Ovary (tissue), 3 donors: ENCODE results near the gene OLFML3.

Source experiments
- EP300 ChIP-seq: sonication (generic); formaldehyde crosslinking; IDR thresholded peaks from one replicate; pipeline ENCODE4 v1.6.1; 2017; ENCODE audit warnings: antibody characterized with exemption
- POLR2A ChIP-seq: fragments of 450-650 bp; IDR thresholded peaks from one replicate; pipeline ENCODE4 v1.6.1; 2017; ENCODE audit warnings: antibody characterized with exemption, mild to moderate bottlenecking, moderate library complexity
- TF ChIP-seq, protein P1 (sequence below), 3 donors: fragments of 450-650 bp in 2 of 3; fragments of 200-600 bp in 1 of 3; IDR thresholded peaks; one replicate each; pipeline versions ENCODE4 v1.5.1 to v1.8.0; 2016 to 2022; ENCODE audit warnings: antibody characterized with exemption in 3 of 3, mild to moderate bottlenecking in 1 of 3
- donor health status: DM: no; HTN: no; CAD: no.

GRCh38 chr1:114022877-114023276 lies 43.6 kb downstream of the OLFML3 start:
- no peak for TF ChIP-seq POLR2A
- TF ChIP-seq, protein P1, sequence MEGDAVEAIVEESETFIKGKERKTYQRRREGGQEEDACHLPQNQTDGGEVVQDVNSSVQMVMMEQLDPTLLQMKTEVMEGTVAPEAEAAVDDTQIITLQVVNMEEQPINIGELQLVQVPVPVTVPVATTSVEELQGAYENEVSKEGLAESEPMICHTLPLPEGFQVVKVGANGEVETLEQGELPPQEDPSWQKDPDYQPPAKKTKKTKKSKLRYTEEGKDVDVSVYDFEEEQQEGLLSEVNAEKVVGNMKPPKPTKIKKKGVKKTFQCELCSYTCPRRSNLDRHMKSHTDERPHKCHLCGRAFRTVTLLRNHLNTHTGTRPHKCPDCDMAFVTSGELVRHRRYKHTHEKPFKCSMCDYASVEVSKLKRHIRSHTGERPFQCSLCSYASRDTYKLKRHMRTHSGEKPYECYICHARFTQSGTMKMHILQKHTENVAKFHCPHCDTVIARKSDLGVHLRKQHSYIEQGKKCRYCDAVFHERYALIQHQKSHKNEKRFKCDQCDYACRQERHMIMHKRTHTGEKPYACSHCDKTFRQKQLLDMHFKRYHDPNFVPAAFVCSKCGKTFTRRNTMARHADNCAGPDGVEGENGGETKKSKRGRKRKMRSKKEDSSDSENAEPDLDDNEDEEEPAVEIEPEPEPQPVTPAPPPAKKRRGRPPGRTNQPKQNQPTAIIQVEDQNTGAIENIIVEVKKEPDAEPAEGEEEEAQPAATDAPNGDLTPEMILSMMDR (IDR thresholded peaks at IDR 0.05): no peak
- no peak for TF ChIP-seq EP300
